NCI-H2107 (cell line): ENCODE results near the gene MS4A6A.

ENCODE experiments used
- DNase-seq: peaks from one replicate; lab custom pipeline; 2025; lab: John Stamatoyannopoulos, UW

Gene MS4A6A

GRCh38 chr11:60128376-60128775 is 54.5 kb downstream of the MS4A6A start:
- DNase-seq = no peak

- no peak for DNase-seq
These were observed 55.5 kb downstream of the MS4A6A start for GRCh38 chr11:60127311-60127811.

GRCh38 chr11:60125956-60126585 is 56.8 kb downstream of the MS4A6A start:
- DNase-seq = no peak

GRCh38 chr11:60124802-60125432 is 58.0 kb downstream of the MS4A6A start:
- no peak for DNase-seq
